Measurements from ENCODE around the gene GRID1. TPM values are rescaled to one million over a fixed set of nuclear protein-coding genes. Genes with fewer than 3 reads are reported as not detected.
A peak's percentile ranks its signal among the peaks of the same experiment; 100 is the strongest.

Gene GRID1
- total RNA-seq, 4 donors from 2014 or later, result 0.40 to 1.9 (median 1.00) TPM

DNA sequence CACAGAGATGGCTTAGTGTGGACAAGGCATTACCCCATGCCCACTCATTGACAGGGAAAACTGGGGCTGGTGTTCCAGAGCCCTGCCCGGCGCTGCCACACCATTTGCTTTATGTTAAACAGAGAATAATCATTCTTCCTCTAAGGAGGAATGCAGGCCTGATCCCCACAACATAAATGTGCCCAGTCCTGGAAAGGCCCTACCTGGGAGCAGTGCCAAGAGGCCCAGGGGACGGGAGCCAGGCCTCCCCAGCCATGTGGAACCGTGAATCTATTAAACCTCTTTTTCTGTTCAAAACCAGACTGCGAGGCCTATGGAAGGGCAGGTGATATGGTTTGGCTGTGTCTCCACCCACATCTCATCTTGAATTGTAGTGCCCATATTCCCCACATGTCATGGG lies 264.1 kb downstream of the GRID1 start:
- no peaks in the 10 kb centered on the region for H3K36me3 ChIP-seq
- intact Hi-C loops (cut with DNase I; ENCODE audit: low total_unique reads), result no loop called here
- no peak for TF ChIP-seq POLR2A (IDR thresholded peaks at IDR 0.05)
- TF ChIP-seq EP300 (IDR thresholded peaks at IDR 0.05; ENCODE audit: low read depth), result no peak
- TF ChIP-seq, protein P1, sequence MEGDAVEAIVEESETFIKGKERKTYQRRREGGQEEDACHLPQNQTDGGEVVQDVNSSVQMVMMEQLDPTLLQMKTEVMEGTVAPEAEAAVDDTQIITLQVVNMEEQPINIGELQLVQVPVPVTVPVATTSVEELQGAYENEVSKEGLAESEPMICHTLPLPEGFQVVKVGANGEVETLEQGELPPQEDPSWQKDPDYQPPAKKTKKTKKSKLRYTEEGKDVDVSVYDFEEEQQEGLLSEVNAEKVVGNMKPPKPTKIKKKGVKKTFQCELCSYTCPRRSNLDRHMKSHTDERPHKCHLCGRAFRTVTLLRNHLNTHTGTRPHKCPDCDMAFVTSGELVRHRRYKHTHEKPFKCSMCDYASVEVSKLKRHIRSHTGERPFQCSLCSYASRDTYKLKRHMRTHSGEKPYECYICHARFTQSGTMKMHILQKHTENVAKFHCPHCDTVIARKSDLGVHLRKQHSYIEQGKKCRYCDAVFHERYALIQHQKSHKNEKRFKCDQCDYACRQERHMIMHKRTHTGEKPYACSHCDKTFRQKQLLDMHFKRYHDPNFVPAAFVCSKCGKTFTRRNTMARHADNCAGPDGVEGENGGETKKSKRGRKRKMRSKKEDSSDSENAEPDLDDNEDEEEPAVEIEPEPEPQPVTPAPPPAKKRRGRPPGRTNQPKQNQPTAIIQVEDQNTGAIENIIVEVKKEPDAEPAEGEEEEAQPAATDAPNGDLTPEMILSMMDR (IDR thresholded peaks at IDR 0.05), result no peak
- no peak for TF ChIP-seq POLR2AphosphoS5 (IDR thresholded peaks at IDR 0.05)
- in situ Hi-C loops (cut with MboI; ENCODE audit: low pct_ligation_motif_present in 1 of 4, low pct_unique_long_range_greater_than_20kb in 1 of 4, low sequenced_read_pairs in 3 of 4), result no loop called here
- no peaks in the 10 kb centered on the region for H3K27me3 ChIP-seq
- 89% methylated on average over 5 of the region's 5 CpGs for WGBS, 2 donors (ENCODE audit: low coverage in 1 of 2)
- no peak overlapping the region for H3K27ac ChIP-seq
- no peaks in the 10 kb centered on the region for H3K9me3 ChIP-seq
- no peaks in the 10 kb centered on the region for H3K4me1 ChIP-seq
- H3K4me3 ChIP-seq, result no peak overlapping the region
- no peak for DNase-seq

DNA sequence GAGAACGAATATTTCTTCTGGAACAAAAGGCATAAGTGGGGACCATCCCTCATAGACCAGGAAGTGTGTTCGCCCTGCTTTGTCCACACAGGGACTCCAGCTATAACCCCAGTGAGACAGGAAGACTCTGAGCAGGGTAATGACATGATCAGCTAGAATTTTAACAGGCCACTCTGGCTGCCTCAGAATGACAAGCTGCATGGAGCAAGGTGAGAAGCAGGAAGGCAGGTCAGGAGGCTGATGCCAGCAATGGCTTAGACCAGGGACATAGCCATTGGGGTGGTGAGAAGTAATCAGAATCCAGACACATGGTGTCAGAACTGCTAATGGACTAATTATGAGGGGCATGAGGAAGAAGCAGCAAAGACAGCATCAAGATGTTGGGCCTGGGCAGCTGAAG lies 264.6 kb downstream of the GRID1 start:
- no peak for TF ChIP-seq POLR2A (IDR thresholded peaks at IDR 0.05)
- TF ChIP-seq, protein P1 (IDR thresholded peaks at IDR 0.05), result no peak
- TF ChIP-seq POLR2AphosphoS5 (IDR thresholded peaks at IDR 0.05), result no peak
- TF ChIP-seq EP300 (IDR thresholded peaks at IDR 0.05; ENCODE audit: low read depth), result no peak
- intact Hi-C loops (cut with DNase I; ENCODE audit: low total_unique reads), result no loop called here
- H3K4me3 ChIP-seq, result no peak overlapping the region
- in situ Hi-C loops (cut with MboI; ENCODE audit: low pct_ligation_motif_present in 1 of 4, low pct_unique_long_range_greater_than_20kb in 1 of 4, low sequenced_read_pairs in 3 of 4), result no loop called here
- no peak for DNase-seq
- WGBS, 2 donors (ENCODE audit: low coverage in 1 of 2), result 69 to 80% methylated on average over 1 to 2 of the region's 2 CpGs
- H3K27me3 ChIP-seq, result no peaks in the 10 kb centered on the region
- no peaks in the 10 kb centered on the region for H3K36me3 ChIP-seq
- H3K4me1 ChIP-seq, result no peaks in the 10 kb centered on the region
- H3K9me3 ChIP-seq, result no peaks in the 10 kb centered on the region
- H3K27ac ChIP-seq, result no peak overlapping the region

DNA sequence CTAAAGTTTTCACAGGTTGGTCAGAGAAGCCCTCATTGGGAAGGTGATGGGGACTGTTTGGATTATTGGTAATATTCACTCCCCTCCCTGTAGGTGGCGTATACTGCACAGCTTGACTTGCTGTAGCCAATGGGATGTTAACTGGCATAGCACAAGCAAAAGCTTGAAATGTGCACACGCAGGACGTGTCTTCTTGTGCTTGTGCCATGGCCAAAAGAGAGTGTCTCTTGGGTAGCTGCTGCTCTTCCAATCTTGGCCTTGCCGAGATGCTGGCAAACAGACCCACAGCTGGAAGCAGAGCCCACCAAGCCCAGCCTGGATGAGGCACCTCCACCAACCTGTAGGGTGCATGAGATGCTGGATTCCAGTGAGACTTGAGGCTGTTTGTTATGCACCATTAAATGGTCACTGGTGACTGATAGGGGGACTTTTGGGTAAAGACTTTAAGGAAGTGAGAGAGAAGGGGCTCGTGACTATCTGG lies 266.0 kb downstream of the GRID1 start:
- no peak overlapping the region for H3K27ac ChIP-seq
- H3K36me3 ChIP-seq, result no peaks in the 10 kb centered on the region
- H3K9me3 ChIP-seq, result no peaks in the 10 kb centered on the region
- no peaks in the 10 kb centered on the region for H3K27me3 ChIP-seq
- intact Hi-C loops (cut with DNase I; ENCODE audit: low total_unique reads), result no loop called here
- WGBS, 2 donors (ENCODE audit: low coverage in 1 of 2), result 47 to 90% methylated on average over 1 to 5 of the region's 5 CpGs
- no peak for DNase-seq
- H3K4me3 ChIP-seq, result no peak overlapping the region
- TF ChIP-seq, protein P1 (IDR thresholded peaks at IDR 0.05), result peak in 4 of 5 experiments; percentile 38 to 56 (median 42)
- TF ChIP-seq POLR2A (IDR thresholded peaks at IDR 0.05), result no peak
- in situ Hi-C loops (cut with MboI; ENCODE audit: low pct_ligation_motif_present in 1 of 4, low pct_unique_long_range_greater_than_20kb in 1 of 4, low sequenced_read_pairs in 3 of 4), result no loop called here
- H3K4me1 ChIP-seq, result no peaks in the 10 kb centered on the region

GRCh38 chr10:86099542-86100334 lies 266.9 kb downstream of the GRID1 start:
- no peak for DNase-seq
- in situ Hi-C loops (cut with MboI; ENCODE audit: low pct_ligation_motif_present in 1 of 4, low pct_unique_long_range_greater_than_20kb in 1 of 4, low sequenced_read_pairs in 3 of 4) (loop anchor here in 1 of 4 donors (25.0 kb wide), 1 partner anchor 263 kb away; the partner anchor contains the start of gene GRID1), intact Hi-C loops (cut with DNase I; ENCODE audit: low total_unique reads) (no loop called here)
- no peak overlapping the region for H3K27ac ChIP-seq
- 71 to 100% methylated on average over 1 to 3 of the region's 3 CpGs for WGBS, 2 donors (ENCODE audit: low coverage in 1 of 2)
- H3K9me3 ChIP-seq, result no peaks in the 10 kb centered on the region
- TF ChIP-seq POLR2A (IDR thresholded peaks at IDR 0.05) (no peak), EP300 (IDR thresholded peaks at IDR 0.05; ENCODE audit: low read depth) (no peak), POLR2AphosphoS5 (IDR thresholded peaks at IDR 0.05) (no peak)
- TF ChIP-seq, protein P1 (IDR thresholded peaks at IDR 0.05), result no peak
- H3K27me3 ChIP-seq, result no peaks in the 10 kb centered on the region
- H3K36me3 ChIP-seq, result no peaks in the 10 kb centered on the region
- H3K4me3 ChIP-seq, result no peak overlapping the region
- H3K4me1 ChIP-seq, result no peaks in the 10 kb centered on the region
